Keratinocyte (primary cell): ENCODE results near the gene PDE1A. TPM values are rescaled to one million over a fixed set of nuclear protein-coding genes. Genes with fewer than 3 reads are reported as not detected.

Experiments
- DNase-seq: peaks from one replicate; pipeline ENCODE4 v3.0.0-alpha.2; 2011; ENCODE audit warnings: low read depth, missing footprints, low spot score
- FAIRE-seq: peaks from 2 replicates; lab custom pipeline; 2011; peaks lifted over from hg19 to GRCh38; lab: Jason Lieb, UNC
- H2AFZ ChIP-seq: 2 replicates; pipeline ENCODE4 v1.6.0; 2012; ENCODE audit warnings: low read length, control low read depth, inconsistent platforms; ENCODE audit not compliant: control insufficient read depth
- H3K27ac ChIP-seq: 2 replicates; pipeline ENCODE4 v1.5.1; 2011; ENCODE audit warnings: low read length; ENCODE audit not compliant: control insufficient read depth, insufficient read depth
- H3K27me3 ChIP-seq: 3 replicates; pipeline ENCODE4 v1.6.0; 2011; ENCODE audit warnings: low read length; ENCODE audit not compliant: control insufficient read depth, insufficient read depth; ENCODE audit errors: extremely low read depth
- H3K36me3 ChIP-seq, 2 experiments: 2 replicates in 1 of 2; 3 replicates in 1 of 2; pipeline ENCODE4 v1.5.1; 2011; ENCODE audit warnings: low read length in 2 of 2, mild to moderate bottlenecking in 1 of 2; ENCODE audit not compliant: control insufficient read depth in 2 of 2, insufficient read depth in 2 of 2; ENCODE audit errors: extremely low read depth in 1 of 2
- H3K4me1 ChIP-seq: 3 replicates; pipeline ENCODE4 v1.5.1; 2011; ENCODE audit warnings: low read length; ENCODE audit not compliant: control insufficient read depth, insufficient read depth; ENCODE audit errors: extremely low read depth
- H3K4me2 ChIP-seq: 3 replicates; pipeline ENCODE4 v1.6.0; 2011; ENCODE audit warnings: low read depth, low read length; ENCODE audit not compliant: control insufficient read depth, insufficient read depth; ENCODE audit errors: extremely low read depth
- H3K4me3 ChIP-seq, 3 experiments: fragments of 200-600 bp in 1 of 3; sonication (generic) in 1 of 3; 2 replicates in 2 of 3; 3 replicates in 1 of 3; pipeline ENCODE4 v1.5.1; 2011 to 2016; ENCODE audit warnings: low read length in 3 of 3, mild to moderate bottlenecking in 3 of 3, control low read depth in 2 of 3, inconsistent platforms in 1 of 3, low read depth in 1 of 3, mixed read lengths in 1 of 3, mixed run types in 1 of 3, moderate library complexity in 1 of 3; ENCODE audit not compliant: control insufficient read depth in 2 of 3, insufficient read depth in 2 of 3; ENCODE audit errors: extremely low read depth in 1 of 3
- H3K79me2 ChIP-seq: 2 replicates; pipeline ENCODE4 v1.6.0; 2012; ENCODE audit warnings: low read length; ENCODE audit not compliant: control insufficient read depth, insufficient read depth
- H3K9ac ChIP-seq: 3 replicates; pipeline ENCODE4 v1.6.0; 2011; ENCODE audit warnings: low read length; ENCODE audit not compliant: control insufficient read depth, insufficient read depth; ENCODE audit errors: extremely low read depth
- H3K9me1 ChIP-seq: 3 replicates; pipeline ENCODE4 v1.6.0; 2011; ENCODE audit warnings: low read length; ENCODE audit not compliant: control insufficient read depth, insufficient read depth; ENCODE audit errors: extremely low read depth
- H3K9me3 ChIP-seq: 2 replicates; pipeline ENCODE4 v1.5.1; 2012; ENCODE audit warnings: low read depth, low read length; ENCODE audit not compliant: control insufficient read depth
- H4K20me1 ChIP-seq: 3 replicates; pipeline ENCODE4 v1.6.0; 2011; ENCODE audit warnings: low read length; ENCODE audit not compliant: control insufficient read depth, insufficient read depth; ENCODE audit errors: extremely low read depth
- CTCF ChIP-seq, 3 experiments: IDR thresholded peaks in 1 of 3; conservative IDR thresholded peaks in 1 of 3; optimal IDR thresholded peaks in 1 of 3; 2 replicates in 2 of 3; 3 replicates in 1 of 3; pipeline versions ENCODE3 to v1.5.1; 2011; ENCODE audit warnings: low read length in 3 of 3, mild to moderate bottlenecking in 3 of 3, moderate library complexity in 2 of 3, control low read depth in 1 of 3, inconsistent platforms in 1 of 3; ENCODE audit not compliant: insufficient read depth in 2 of 3; ENCODE audit errors: extremely low read depth in 1 of 3
- EZH2 ChIP-seq: IDR thresholded peaks from one replicate; pipeline ENCODE4 v1.6.1; 2012; ENCODE audit warnings: inconsistent platforms, mild to moderate bottlenecking, low read length, moderate library complexity
- dilution Hi-C: fragments of 300-500 bp; cut with MboI; formaldehyde crosslinking; loops from one replicate; pipeline ENCODE4 v1.7.0; 2020; ENCODE audit warnings: low sequenced_read_pairs; ENCODE audit not compliant: extremely low pct_ligation_motif_present
- polyA plus RNA-seq, 5 experiments: library from polyadenylated mRNA; depleted of rRNA in 3 of 5; stranded (reverse) in 3 of 5; stranded (forward) in 1 of 5; unstranded in 1 of 5; fragments of >200 nt; gene quantifications; 1 replicate in 1 of 5; 2 replicates in 3 of 5; 3 replicates in 1 of 5; pipeline versions ENCODE4 v1.2.1 to v1.2.3, GENCODE V29; 2011 to 2012; ENCODE audit warnings: missing spikeins in 2 of 5, low read depth in 1 of 5, low replicate concordance in 1 of 5

Gene PDE1A
- polyA plus RNA-seq, 1 donor (not counting 4 experiments of a cell fraction or from before 2014, with no cell fraction given) = 0.10 TPM

- no peaks in the 10 kb centered on the region for H3K79me2 ChIP-seq
- H3K27ac ChIP-seq = no peak overlapping the region
- no peaks in the 10 kb centered on the region for H3K9me3 ChIP-seq
- no peaks in the 10 kb centered on the region for H3K9me1 ChIP-seq
- FAIRE-seq (no peak), DNase-seq (no peak)
- no peak overlapping the region for H3K9ac ChIP-seq
- no peaks in the 10 kb centered on the region for H3K36me3 ChIP-seq
- H3K27me3 ChIP-seq = no peaks in the 10 kb centered on the region
- no peaks in the 10 kb centered on the region for H4K20me1 ChIP-seq
- dilution Hi-C loops = loop anchor here (25.0 kb wide), 1 partner anchor 471 kb away; no protein-coding TSS in a partner anchor
- H3K4me2 ChIP-seq = no peak overlapping the region
- H2AFZ ChIP-seq = no peak overlapping the region
- no peaks in the 10 kb centered on the region for H3K4me1 ChIP-seq
- no peak overlapping the region for H3K4me3 ChIP-seq
- TF ChIP-seq CTCF (optimal IDR thresholded peaks at IDR 0.05 in 1 of 3, IDR thresholded peaks at IDR 0.05 in 1 of 3, conservative IDR thresholded peaks at IDR 0.05 in 1 of 3; ENCODE audit: extremely low read depth in 1 of 3, insufficient read depth in 2 of 3, low read length in 3 of 3) (no peak), EZH2 (no peak)
Observed at GRCh38 chr2:182191061-182191460, 235.8 kb downstream of the PDE1A start.

- H2AFZ ChIP-seq = no peak overlapping the region
- H3K79me2 ChIP-seq = no peaks in the 10 kb centered on the region
- FAIRE-seq = no peak
- no peak overlapping the region for H3K9ac ChIP-seq
- H4K20me1 ChIP-seq = no peaks in the 10 kb centered on the region
- DNase-seq = no peak
- H3K9me3 ChIP-seq = no peaks in the 10 kb centered on the region
- TF ChIP-seq EZH2 (no peak), CTCF (optimal IDR thresholded peaks at IDR 0.05 in 1 of 3, IDR thresholded peaks at IDR 0.05 in 1 of 3, conservative IDR thresholded peaks at IDR 0.05 in 1 of 3; ENCODE audit: extremely low read depth in 1 of 3, insufficient read depth in 2 of 3, low read length in 3 of 3) (no peak)
- no peak overlapping the region for H3K27ac ChIP-seq
- no peaks in the 10 kb centered on the region for H3K4me1 ChIP-seq
- no peaks in the 10 kb centered on the region for H3K9me1 ChIP-seq
- no peak overlapping the region for H3K4me2 ChIP-seq
- dilution Hi-C loops = loop anchor here (25.0 kb wide), 1 partner anchor 475 kb away; no protein-coding TSS in a partner anchor
- H3K4me3 ChIP-seq = no peak overlapping the region
- no peaks in the 10 kb centered on the region for H3K27me3 ChIP-seq
- H3K36me3 ChIP-seq = no peaks in the 10 kb centered on the region
Observed at GRCh38 chr2:182187130-182187529, 239.7 kb downstream of the PDE1A start.
